Neutrophil (primary cell): ENCODE results near the gene MRPL41.

Source experiments
- H3K27ac ChIP-seq: fragments of 200-600 bp; sonication (generic); 2 replicates; pipeline ENCODE4 v1.5.1; 2016; ENCODE audit warnings: mild to moderate bottlenecking, moderate library complexity
- H3K27me3 ChIP-seq: fragments of 200-600 bp; sonication (generic); 2 replicates; pipeline ENCODE4 v1.6.0; 2016; ENCODE audit warnings: mild to moderate bottlenecking
- H3K36me3 ChIP-seq: fragments of 200-600 bp; sonication (generic); 2 replicates; pipeline ENCODE4 v1.5.1; 2017
- H3K4me1 ChIP-seq, 2 experiments: fragments of 200-600 bp in 1 of 2; sonication (generic) in 1 of 2; 1 replicate in 1 of 2; 2 replicates in 1 of 2; pipeline versions ENCODE4 v1.5.1 to v1.6.1; 2013 to 2016; ENCODE audit warnings: low read depth in 1 of 2, low read length in 1 of 2, mild to moderate bottlenecking in 1 of 2, moderate library complexity in 1 of 2; ENCODE audit not compliant: control insufficient read depth in 1 of 2, insufficient read depth in 1 of 2
- H3K4me3 ChIP-seq, 2 experiments: fragments of 200-600 bp in 1 of 2; sonication (generic) in 1 of 2; 1 replicate in 1 of 2; 2 replicates in 1 of 2; pipeline ENCODE4 v1.5.1; 2013 to 2016; ENCODE audit warnings: low read depth in 1 of 2, low read length in 1 of 2, mild to moderate bottlenecking in 1 of 2, moderate library complexity in 1 of 2
- H3K9me3 ChIP-seq: fragments of 200-600 bp; sonication (generic); 2 replicates; pipeline ENCODE4 v1.5.1; 2016
- TF ChIP-seq, protein P1 (sequence below): fragments of 200-600 bp; sonication (generic); IDR thresholded peaks from 2 replicates; pipeline ENCODE4 v1.5.1; 2016; ENCODE audit warnings: antibody characterized with exemption

Gene MRPL41

DNA sequence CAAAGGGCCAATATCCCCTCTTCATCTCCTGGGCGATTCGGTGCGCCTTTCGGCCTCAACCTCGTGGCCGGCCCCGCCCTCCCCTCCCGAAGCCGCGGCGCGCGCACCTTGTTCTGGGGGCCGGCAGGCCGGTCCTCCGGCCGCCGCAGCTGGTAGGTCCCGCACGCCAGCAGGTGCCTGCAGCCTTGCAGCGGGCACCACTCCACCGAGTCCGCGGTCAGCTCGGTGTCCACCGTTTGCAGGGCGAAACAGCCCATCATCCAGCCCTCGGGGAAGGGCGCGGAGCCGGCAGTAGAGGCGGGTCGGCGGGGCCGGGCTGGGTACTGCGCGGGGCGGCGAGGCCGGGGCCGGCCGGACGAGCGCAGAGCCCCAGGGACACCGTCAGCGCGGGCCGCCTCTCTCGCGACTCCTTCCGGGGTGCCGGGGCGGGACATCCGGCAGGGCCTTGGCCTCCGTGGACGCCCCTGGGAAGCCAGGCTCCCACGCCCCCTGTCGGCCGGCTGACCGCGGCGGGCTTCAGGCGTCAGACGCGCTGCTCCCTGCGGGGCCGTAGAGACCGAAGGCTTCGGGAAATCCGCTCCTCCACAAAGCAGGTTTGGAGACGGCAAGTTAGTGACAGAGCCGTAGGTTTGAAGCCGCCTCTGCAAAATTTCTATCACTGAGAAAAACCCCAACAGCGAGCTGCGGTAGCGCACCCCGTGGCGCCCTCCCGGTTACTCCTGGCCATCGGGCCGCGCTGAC lies 27.0 kb downstream of the MRPL41 start, which contains the start of gene DPH7:
Gene DPH7, minus strand, starts transcription at position 408 of the 741 bp plus-strand sequence. Its CDS starts 148 bp downstream, at position 260.
- peak within 1 kb of the TSS; percentile 84 for H3K27ac ChIP-seq
- TF ChIP-seq, protein P1, sequence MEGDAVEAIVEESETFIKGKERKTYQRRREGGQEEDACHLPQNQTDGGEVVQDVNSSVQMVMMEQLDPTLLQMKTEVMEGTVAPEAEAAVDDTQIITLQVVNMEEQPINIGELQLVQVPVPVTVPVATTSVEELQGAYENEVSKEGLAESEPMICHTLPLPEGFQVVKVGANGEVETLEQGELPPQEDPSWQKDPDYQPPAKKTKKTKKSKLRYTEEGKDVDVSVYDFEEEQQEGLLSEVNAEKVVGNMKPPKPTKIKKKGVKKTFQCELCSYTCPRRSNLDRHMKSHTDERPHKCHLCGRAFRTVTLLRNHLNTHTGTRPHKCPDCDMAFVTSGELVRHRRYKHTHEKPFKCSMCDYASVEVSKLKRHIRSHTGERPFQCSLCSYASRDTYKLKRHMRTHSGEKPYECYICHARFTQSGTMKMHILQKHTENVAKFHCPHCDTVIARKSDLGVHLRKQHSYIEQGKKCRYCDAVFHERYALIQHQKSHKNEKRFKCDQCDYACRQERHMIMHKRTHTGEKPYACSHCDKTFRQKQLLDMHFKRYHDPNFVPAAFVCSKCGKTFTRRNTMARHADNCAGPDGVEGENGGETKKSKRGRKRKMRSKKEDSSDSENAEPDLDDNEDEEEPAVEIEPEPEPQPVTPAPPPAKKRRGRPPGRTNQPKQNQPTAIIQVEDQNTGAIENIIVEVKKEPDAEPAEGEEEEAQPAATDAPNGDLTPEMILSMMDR, result peak; percentile 90
- no peaks in the 10 kb centered on the region for H3K9me3 ChIP-seq
- peaks cover 14% of the 10 kb centered on the region for H3K36me3 ChIP-seq
- peak within 1 kb of the TSS; percentile 82 to 99 for H3K4me3 ChIP-seq
- peaks cover 26 to 27% of the 10 kb centered on the region in 2 experiments for H3K4me1 ChIP-seq
- H3K27me3 ChIP-seq, result no peaks in the 10 kb centered on the region

DNA sequence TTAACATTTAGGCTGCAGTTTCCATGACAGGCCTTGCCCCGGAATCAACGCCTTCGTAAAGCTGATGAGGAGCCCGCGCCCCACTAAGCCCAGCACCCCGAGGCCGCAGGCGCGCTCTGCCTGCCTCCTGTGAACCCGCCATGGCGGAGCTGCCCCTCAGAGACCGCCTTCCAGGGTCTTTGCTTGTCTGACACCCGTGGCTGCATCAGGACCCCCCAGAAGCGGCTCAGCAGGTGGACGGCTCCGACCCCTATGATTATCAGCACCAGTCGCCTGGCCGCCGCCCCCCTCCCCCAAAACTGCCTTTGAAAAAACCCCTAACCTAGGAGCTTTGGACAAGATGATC lies 27.6 kb downstream of the MRPL41 start:
- Histone ChIP-seq H3K4me3 (peak overlapping the region; percentile 82 to 99), H3K27me3 (no peaks in the 10 kb centered on the region), H3K36me3 (peaks cover 12% of the 10 kb centered on the region), H3K27ac (peak overlapping the region; percentile 84), H3K9me3 (no peaks in the 10 kb centered on the region), H3K4me1 (peaks cover 26 to 27% of the 10 kb centered on the region in 2 experiments)
- TF ChIP-seq, protein P1, result no peak

DNA sequence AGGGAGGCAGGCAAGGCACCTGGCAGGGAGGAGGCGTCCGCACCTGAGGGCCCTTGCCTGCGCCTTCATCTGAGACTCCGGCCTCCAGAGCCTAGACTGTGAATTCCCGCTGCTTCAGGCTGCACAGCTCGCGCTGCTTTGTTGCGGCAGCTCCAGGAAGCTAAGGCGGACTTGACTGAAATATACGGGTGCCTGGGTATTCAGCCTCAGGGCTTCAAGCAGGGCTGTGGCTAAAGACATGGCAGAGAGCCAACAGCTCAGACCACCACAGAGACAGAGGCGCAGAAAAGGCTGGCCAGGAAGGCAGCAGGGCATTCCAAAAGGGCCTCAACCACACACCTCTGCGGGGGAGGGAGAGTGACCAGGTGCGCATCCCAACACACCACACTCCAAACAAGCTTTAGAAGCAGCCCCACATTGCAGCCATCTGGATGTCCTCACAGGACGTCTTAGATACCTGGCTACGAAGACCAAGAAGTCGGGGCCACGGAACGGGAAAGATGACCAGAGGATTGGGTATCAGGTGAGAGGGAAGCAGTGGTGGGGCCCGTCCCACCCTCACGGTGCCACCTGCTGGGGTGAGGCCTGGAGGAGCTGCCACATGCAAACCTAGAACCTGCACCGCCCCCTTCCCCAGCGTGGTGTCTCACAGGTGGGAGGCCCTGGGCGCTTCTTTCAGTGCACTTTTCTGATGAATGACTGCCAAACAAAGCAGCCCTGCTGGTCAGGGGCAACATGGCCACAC lies 28.7 kb downstream of the MRPL41 start:
- Histone ChIP-seq H3K4me1 (peaks cover 26 to 27% of the 10 kb centered on the region in 2 experiments), H3K27me3 (no peaks in the 10 kb centered on the region), H3K4me3 (no peak overlapping the region), H3K27ac (no peak overlapping the region), H3K36me3 (peaks cover 7% of the 10 kb centered on the region), H3K9me3 (no peaks in the 10 kb centered on the region)
- TF ChIP-seq, protein P1, result no peak

DNA sequence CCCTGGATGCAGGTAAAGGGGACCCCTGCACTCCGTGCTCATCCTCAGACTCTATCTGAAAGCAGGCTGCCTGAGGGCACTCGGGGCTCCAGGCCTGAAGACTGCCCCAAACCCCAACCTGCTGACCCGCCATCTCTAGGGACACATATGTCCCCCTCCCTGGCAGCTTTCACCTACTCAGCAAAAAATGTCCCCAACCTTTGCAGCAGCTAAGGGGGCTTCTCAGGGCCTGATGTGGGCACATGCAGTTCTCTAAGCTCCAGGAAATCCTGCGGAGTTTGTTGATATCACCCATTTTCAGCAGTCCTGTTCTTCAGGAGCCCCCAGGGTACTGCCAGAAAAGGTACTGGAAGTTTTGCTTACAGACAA lies 29.3 kb downstream of the MRPL41 start:
- Histone ChIP-seq H3K27me3 (no peaks in the 10 kb centered on the region), H3K9me3 (no peaks in the 10 kb centered on the region), H3K27ac (no peak overlapping the region), H3K36me3 (peaks cover 1% of the 10 kb centered on the region), H3K4me1 (peaks cover 24 to 25% of the 10 kb centered on the region in 2 experiments), H3K4me3 (no peak overlapping the region)
- TF ChIP-seq, protein P1, result no peak

DNA sequence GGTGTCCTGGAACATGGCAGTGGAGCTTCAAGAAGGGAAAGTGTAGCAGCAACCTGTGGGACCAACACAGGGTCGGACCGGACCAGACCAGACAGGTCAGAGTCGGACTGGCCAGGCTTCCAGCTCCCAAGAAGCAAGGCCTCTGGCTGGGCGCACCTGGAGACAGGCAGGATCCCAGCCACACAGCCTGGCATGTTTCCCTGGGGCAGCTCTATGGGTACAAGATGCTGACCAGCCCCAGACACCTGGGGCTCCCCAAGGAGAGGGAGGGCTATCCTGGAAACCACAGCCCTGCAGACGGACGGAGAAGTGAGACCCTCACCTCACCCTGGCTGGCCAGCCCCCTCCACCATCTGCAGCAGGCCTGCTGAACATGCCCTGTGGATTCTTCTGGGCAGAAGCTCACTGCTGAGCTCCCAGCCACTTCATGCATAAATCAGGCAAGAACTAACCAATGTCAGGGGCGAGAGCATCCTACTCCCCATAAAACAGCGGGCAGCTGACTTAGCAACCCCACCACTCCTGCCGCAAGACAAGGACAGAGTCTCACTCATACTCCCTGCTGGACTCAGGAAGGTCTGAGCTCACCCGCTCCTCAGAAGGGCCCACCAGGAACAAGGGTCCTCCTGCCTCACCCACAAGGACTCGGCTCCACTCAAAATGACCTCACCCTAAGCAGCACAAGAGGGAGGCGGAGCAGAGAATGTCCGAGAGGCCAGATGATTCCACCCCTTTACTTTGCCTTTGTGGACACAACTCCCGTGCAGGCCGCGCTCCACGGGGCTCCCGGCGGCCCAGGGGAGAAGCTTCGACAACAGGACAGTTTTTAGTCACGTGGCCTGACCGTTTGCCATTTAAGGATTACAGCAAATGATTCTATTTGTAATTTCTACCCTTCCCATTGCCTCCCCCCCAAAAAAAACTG lies 29.9 kb downstream of the MRPL41 start:
- Histone ChIP-seq H3K27ac (no peak overlapping the region), H3K4me1 (peaks cover 20 to 21% of the 10 kb centered on the region in 2 experiments), H3K27me3 (no peaks in the 10 kb centered on the region), H3K9me3 (no peaks in the 10 kb centered on the region), H3K4me3 (no peak overlapping the region), H3K36me3 (no peaks in the 10 kb centered on the region)
- TF ChIP-seq, protein P1, result no peak
